GM21723 (cell line): ENCODE data around the gene ATG13.

ENCODE experiments used
- ATAC-seq: cut with Tn5 transposase; IDR thresholded peaks from one replicate; pipeline ENCODE4 v1.9.1; 2021; ENCODE audit warnings: mild to moderate bottlenecking, moderate library complexity; ENCODE audit not compliant: unreplicated experiment

Gene ATG13

DNA sequence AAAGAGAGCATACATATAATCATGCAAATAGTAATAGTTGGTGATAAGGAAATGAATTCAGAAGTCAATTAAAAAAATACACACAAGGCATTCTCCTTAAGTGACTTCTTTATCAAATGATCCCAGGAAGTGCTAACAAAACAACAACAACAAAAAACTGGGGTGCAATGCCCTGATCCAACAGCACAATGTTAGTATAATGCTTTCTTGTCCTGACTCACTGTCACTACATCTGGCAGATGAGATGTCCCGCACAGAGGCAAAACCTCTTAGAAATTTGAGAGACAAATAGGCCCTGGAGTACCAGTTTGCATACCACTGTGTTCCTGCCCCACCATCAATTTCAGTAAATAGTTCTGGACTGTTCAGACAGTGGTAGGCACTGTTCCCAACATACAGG, 12.6 kb upstream of the ATG13 start:
- ATAC-seq = no peak

DNA sequence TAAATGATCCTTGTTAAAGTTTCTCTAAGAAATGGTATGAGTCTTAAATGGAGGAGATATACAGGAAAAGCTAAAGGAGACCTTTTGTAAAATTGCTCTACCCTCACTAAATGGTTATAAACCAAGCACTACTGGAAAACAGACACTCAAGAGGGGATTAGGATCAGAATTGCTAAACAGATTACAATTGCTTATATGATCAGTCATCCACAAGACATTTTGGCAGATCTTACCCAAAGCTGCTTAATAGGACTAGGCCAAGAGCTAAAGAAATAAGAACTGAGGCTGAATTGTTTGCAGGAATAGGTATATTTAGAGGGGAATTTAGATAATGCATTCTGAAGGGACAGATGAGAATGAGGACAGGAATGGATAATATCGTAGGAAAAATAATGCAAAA, 9.8 kb upstream of the ATG13 start:
- ATAC-seq = no peak

DNA sequence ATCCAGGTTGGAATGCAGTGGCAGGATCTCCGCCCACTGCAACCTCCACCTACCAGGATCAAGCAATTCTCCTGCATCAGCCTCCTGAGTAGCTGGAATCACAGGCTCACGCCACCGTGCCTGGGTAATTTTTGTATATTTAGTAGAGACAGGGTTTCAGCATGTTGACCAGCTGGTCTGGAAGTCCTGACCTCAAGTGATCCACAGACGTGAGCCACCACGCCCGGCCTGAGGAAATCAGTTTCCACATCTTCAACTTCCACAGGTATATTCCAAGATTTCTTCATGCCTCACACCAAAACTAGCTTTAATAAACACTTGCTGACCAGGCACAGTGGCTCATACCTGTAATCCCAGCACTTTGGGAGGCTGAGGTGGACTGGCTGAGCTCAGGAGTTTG, 8.0 kb upstream of the ATG13 start:
- no peak for ATAC-seq

DNA sequence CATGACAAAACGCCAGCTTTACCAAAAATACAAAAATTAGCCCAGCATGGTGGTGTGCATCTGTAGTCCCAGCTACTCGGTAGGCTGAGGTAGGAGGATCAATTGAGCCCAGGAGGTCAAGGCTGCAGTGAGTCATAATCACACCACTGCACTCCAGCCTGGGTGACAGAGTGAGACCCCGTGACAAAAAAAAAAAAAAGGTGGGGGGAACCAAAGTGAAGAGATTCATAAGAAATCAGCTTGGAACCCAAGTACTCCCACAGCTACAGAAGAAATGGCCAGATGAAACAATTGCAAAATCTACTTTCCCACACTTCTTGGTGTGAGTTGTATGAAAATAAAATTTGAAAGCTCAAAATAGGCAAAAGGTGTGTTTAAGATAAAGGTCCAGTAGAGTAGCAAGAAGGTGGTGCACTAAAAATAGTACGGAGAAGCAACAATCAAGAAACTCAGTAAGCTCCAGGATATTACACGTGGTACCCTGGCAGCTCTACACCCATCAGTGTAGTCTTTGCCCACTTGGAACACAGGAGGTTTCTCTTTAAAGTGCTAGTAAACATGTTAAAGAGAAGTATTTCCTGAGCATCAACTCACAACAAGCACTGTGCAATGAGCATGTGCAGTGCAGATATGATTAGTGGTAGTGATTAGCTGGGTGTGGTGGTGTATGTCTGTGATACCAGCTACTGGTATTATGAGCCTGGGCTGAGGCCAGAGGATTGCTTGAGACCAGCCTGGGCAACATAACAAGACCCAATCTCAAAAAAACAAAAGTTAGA, 5.6 kb upstream of the ATG13 start:
- ATAC-seq = no peak

DNA sequence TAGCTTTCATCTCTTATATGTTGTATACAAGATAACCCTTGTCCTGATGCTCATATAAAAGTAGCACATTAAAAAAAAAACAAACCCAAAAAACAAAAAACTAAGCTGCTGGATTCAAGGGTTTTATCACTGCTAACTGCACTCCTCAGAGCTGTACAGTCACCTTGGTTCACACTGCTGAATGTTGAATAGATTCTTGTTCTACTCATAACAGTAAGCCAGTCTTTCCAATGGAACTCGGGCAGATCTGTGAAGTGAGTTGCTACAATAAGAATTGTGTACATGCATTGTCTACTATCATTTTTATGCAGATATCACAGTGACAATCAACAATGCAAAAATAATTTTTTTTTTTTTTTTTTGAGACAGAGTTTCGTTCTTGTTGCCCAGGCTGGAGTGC, 5.0 kb upstream of the ATG13 start:
- ATAC-seq = no peak

DNA sequence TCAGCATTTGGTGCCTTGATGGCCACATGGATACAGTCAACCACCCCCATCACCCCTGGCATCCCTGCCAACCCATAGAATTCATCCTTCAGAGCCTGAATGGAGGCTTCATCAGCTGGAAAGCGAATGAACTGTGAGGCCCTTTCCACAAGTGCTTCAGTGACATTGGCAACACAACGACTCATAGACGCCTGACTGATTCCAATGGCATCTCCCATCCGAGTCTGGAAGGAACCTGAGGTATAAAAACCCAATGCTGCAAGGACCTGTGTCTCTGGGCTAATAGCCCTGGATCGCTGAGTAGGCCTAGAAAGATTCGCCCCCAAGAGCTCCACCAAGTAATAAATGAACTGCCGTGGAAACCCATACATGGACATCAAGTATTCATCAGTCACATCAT, 1.6 kb upstream of the ATG13 start:
- ATAC-seq = no peak

DNA sequence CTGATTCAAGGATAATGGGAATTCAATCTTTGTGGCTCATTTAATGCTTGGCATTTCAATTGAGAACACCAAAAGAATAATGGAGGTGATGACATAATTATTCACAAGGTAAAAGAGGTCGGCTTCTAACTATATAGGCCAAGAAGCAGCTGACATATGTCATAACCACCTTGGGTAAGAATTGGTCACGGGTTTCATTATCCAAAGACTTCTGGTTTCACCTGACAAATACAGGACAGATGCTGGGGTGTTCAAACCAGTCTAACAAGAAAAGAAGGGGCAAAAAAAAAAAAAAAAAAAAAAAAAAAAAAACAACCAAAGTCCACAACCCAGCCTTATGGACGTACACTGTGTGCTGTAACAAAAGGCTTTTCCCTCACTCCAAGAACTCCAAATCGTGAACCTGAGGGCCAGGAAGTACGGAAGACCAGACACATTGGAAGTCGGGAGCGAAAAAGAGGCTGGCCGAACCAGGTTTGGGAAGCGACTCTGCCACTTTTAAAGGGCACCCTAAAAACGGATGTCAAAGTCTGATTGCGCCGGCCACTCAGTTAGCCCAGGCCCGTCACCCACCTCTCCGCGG, 711 bp upstream of the ATG13 start:
- ATAC-seq = no peak

DNA sequence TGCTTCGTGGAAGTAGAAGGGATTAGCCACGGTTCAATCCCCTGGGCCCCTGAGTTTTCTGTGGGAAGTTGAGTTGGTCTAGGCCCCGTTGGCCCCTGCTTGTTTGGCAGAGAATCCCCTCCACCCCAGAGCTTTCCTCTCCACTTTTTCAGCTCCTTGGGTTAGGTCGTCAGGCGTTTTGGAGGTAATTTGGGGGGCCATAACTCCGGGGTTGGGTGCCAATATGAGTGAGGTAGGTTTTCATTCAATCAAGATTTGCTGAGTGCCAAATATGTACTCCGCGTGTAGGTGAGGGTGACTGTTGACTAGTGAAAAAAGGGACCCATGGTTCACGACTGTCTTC, 590 bp downstream of the ATG13 start:
- peak; percentile 7 for ATAC-seq

DNA sequence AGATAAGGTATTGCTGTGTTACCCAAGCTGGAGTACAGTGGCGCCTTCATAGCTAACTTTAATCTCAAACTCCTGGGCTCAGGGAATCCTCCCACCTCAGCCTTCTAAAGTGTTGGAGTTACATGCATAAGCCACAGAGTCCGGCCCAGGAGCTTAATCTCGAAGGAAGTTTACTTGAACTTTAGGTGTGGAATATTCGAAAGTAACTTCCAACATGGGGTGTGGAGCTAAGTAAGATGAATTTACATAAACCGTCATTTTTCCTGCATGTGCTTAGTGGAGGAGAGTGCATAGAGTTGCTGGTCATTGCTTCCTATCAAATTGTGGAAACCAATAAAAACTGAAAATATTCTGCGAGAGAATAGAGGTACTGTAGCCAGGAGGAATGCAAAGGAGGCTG, 1.5 kb downstream of the ATG13 start:
- ATAC-seq = no peak

DNA sequence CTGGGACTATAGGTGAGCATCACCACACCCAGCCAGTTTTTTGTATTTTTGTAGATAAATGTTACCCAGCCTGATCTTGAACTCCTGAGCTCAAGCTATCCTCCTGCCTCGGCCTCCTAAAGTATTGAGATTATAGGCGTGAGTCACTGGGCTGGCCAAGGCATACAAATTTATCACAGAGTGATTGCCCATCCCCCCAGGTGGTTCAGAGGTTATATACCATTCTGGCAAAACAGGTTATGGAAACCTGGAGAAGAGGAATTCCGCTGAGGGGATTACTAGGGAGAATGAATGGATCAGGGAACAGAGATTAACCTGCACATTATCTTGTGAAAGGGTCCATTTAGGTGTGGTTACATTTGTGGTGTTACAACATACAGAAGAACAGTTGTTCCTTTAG, 8.1 kb downstream of the ATG13 start:
- ATAC-seq = no peak

DNA sequence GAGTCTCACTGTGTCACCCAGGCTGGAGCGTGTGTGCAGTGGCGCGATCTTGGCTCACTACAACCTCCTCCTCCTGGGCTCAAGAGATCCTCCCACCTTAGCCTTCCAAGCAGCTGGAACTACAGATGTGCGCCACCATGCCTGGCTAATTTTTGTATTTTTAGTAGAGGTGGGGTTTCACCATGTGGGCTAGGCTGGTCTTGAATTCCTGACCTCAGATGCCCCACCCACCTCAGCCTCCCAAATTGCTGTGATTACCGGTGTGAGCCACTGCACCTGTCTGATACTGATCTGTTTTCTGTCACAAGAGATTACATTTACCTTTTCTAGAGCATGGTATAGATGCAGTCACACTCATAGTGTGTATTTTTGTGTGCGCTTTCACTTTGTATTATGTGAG, 11.6 kb downstream of the ATG13 start:
- ATAC-seq = no peak

DNA sequence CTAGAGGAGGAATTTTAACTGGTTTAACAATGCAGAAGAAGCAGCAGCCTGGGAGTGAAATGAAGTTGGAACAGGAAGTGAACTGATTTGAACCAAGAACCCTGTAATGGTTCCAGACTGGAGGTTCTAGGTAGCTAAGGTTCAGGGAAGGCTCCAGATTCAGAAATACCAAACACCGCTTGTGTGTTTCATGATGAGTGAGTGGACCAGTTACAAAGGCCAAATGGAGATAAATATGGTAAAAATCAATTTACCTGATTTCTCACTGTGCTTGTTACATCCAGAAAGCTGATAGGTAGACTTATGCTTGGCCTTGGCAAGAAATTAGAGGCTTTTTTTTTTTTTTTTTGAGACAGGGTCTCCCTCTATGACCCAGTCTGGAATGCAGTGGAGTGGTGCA, 12.9 kb downstream of the ATG13 start:
- ATAC-seq = no peak

DNA sequence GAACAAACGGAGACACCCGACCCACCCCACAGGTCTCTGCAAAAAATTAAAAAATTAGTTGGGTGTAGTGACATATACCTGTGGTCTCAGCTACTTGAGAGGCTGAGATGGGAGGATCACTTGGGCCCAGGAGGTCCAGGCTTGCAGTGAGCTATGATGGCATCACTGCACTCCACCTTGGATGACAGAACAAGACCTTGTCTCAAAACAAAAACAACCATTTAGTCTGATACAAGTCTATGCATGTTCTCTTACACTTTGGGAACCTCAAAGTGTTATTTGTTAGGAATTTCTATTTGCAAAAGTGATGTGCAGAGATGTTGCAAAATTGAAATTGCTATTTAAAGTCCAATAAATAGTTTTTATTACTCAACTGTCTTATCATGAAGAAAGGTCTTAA, 14.3 kb downstream of the ATG13 start:
- no peak for ATAC-seq

DNA sequence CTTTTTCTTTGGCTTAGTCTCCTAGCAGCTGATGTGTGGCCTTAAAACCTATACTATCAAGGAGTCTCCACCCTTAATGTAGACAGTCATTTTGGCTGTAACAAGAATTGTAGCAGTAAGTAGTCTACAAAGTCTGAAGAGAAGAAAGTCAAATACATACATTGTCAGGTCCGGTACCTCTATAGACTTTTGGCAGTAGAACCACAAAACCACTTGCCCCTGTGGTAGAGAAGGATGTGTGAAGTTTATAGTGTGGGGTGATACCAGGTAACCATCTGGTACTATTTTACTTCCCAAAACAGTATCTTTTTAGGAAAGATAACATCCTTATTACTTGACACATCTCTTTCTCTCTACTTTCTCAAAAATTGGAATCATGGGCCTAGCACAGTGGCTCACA, 15.1 kb downstream of the ATG13 start:
- ATAC-seq = no peak

DNA sequence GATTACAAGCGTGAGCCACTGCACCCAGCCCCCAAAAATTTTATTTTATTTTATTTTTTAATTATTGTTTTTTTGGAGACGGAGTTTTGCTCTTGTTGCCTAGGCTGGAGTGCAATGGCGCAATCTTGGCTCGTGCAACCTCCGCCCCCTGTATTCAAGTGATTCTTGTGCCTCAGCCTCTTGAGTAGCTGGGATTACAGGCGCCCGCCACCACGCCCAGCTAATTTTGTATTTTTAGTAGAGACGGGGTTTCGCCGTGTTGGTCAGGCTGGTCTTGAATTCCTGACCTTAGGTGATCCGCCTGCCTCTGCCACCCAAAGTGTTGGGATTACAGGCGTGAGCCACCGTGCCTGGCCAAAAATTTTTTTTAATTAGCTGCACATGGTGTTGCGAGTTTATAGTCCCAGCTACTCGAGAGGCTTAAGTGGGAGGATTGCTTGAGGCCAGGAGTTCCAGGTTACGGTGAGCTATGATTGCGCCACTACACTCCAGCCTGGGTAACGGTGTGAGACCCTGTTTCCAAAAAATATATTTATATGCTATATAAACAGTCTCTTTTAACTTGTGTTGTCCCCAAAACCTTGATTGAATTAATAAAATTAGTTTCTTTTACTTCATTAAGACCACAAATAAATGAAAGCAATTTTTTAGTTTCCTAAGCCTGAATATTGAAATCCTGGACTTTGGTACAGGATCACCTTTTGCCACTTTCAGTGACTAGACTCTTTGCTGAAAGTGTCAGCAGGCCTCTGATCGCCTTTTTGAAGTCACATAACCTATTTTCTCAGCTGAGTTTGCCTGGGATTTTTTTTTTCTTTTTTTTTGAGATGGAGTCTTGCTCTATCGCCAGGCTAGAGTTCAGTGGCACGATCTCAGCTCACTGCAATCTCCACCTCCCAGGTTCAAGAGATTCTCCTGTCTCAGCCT, 16.2 kb downstream of the ATG13 start:
- ATAC-seq = no peak

DNA sequence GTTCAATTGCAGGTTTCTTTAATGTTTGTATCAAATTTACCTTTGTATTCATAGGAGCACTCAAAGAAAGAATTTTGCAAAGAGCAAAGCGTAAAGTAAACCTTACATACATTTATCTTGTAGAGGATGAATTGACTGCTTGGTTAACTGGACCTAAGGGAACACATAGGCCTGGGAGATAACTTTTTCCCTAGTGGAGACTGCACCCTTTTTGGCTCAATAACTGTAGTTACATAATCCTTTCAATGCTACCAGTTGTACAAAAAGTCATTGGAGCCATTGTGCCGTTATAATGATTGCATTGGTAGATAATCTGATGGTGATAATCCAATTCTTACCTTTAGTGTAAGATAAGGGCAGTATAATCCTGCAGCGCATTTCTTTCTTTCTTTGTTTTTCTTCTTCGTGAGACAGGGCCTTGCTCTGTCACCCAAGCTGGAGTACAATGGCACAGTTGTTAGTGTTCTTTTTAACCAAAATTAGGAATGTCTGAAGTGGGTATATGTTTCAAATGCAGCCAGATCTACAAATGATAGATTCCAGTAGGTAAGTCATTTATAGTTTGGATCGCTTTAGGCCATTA, 18.3 kb downstream of the ATG13 start:
- no peak for ATAC-seq

DNA sequence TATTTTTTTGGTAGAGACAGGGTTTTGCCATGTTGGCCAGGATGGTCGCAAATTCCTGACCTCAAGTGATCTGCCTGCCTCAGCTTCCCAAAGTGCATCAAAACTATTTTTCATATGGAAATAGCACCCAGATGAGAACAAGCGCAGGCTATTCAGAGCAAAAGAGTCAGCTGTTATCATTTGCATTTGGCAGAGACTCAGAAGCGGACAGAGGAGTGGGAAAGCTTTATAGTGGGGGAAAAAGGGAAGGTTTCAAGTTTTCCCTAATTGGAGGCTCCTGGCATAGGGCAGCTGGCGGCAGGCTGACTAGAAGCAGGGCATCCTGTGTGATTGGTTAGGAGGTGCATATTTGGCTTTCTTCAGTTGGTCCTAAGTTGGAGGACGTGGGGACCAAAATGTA, 20.2 kb downstream of the ATG13 start:
- no peak for ATAC-seq

DNA sequence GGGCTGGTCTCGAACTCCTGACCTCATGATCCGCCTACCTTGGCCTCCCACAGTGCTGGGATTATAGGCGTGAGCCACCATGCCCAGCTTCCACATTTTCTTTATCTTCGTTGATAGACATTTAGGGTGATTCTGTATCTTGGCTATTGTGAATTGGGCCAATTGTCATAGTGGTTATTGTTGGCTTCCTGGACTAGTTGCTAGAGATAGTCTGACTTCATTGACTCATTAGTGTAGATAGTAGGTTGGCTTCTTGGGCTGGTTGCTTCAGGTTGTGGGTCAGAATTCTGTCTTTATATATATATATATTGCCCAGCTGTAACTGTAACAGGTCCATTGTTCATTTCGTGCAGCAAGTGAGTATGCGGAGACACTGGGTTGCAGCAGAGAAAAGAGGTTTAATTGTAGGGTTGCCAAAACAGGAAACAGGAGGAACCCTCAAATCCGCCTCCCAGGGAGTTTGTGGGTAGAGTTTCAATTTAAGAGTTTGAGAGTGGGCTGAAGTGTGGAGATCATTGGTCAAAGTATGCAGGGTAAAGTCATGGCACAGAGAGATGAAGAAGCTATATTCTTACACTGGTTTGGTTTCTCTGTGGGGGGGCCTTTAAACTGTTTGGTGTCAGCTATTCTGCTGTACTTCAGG, 22.0 kb downstream of the ATG13 start:
- no peak for ATAC-seq

DNA sequence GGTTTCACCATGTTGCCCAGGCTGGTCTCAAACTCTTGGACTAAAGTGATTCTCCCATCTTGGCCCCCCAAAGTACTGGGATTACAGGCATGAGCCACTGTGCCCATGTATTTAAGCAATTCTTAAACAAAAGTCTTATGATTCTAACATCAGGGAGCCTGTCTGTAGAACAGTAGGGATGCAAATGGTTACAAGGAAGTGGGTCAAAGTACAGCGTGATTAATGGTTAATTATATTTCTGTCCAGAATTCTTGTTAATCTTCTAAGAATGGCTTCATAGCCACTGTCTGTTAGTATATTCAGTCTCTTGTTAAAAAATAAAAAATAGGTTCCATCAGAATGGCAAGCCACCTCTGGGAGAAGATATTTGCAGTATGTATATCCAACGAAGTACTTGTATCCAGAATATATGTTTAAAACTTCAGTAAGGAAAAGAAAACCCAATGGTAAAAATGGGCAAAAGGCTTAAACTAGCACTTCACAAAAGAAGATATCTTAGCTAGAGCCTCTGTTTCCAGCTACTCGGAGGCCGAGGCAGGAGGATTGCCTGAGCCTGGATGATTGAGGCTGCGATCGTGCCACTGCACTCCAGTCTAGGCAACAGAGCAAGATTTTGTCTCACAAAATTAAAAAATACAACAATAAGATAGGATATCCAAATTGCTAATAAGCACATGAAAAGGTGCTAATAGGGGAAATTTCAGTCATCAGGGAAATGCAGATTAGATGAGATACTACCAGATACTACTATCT, 22.9 kb downstream of the ATG13 start:
- ATAC-seq = no peak

DNA sequence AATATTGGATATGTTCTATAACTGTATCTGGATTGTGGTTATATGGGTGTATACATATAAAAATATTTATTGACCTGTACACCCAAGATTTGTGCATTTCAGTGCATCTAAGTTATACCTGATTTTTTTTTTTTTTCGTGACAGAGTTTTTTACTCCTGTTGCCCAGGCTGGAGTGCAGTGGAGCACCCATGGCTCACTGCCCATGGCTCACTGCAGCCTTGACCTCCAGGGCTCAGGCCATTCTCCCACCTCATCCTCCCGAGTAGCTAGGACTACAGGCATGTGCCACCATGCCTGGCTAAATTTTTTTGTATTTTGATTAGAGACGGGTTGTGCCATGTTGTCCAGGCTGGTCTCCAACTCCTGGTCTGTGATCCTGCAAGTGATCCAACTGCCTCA, 24.3 kb downstream of the ATG13 start:
- ATAC-seq = no peak
